Occipital lobe (tissue), 2 donors: ENCODE measurements around the gene IQSEC1. TPM values are rescaled to one million over a fixed set of nuclear protein-coding genes. Genes with fewer than 3 reads are reported as not detected.
A peak's percentile ranks its signal among the peaks of the same experiment; 100 is the strongest.

ENCODE experiments used
- DNase-seq: peaks from one replicate; lab custom pipeline; 2025; lab: John Stamatoyannopoulos, UW
- total RNA-seq: library from RNA; depleted of rRNA; stranded (reverse); fragments of >200 nt; gene quantifications from one replicate; pipeline ENCODE4 v1.2.3, GENCODE V29; 2014

The IQSEC1 gene
- total RNA-seq, 1 donor from 2014 or later = 14.3 TPM

DNA sequence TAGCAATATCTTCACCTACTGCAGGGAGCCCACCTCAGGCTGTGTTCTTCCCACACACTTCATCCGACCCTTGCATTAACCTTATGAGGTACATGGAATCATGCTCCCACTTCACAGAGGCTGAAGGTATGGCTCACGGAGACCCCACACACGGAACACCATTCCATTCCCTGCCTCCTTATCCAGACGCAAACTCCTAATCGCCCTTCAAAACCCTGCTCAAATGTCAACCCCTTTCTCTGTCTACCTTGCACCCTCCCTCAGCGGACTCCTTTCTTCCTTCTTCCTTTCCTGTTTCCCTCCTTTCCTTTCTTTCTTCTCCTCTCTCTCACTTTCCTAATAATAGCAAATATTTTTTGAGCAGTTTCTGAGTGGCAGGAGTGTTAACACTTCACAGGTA, 23.8 kb downstream of the IQSEC1 start:
- DNase-seq = no peak

DNA sequence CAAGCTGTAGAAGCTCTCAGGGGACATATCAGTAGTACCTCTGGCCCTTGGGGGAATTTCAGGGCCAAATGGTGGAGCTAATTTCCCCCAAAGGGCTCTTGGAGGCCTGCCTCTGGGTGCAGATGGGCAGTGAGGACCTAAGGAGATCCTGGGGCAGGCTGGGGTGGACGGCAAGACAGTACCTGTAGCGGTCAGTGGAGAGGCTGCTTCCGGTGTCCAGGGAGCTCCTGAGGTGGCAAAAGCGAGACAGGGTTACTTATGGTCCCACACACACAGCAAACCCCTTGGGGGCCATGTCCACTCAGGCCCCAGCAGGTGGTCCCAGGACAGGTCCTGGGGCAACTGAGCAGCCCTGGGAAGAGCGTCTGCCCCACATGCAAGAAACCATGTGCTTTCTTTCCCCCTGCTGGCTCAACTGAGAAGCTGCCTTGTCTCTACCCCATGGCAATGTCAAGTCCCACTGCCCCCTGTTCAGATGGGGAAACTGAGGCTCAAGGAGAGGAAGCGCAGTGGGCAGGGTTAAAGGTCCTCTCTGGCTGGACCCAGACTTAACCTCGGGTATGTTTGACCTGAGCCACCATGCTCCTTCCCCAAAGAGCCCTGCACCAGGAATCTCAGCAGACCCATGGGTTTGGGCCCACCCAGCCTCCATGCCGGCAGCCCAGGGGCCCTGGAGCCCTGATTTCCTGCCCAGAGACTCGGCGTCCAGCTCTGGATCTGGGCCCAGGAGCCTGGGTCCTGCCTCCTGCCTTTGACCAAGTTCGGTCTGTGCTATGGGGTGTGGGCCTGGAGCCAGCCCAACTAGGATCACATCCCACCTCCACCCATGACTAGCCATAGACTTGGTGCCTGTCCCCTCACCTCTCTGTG, 25.7 kb downstream of the IQSEC1 start:
- no peak for DNase-seq

DNA sequence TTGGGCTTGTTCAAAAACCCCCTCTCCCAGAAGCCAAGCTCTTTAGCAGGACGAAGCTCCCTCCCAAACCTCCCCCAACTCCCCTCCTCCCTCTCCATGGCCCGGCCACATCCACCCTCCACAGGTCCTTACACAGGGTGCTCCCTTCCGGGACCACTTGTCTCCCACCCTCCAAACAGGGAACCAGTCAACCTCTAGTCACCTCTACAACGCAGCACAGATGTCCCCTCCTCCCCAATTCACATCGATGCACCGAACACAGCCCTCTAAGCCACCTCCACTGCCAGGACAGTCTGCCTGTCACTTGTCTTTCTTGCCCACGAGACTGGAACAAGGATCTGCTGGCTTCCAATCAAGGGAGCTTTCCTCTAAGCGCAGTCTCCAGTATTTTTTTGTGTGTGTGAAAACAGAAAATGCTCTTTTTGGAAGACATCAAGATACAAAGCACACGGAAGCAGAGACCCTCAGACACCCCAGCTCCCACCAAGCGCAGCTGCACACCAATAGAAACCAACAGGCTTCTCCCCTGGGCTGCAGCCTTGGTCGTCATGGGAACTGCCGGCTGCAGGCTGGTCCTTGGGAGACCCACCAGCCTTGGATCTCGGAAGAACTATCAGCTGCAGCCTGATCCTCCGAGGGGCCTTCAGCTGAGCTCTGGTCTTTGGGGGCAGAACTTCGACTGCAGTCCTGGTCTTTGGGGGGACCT, 26.5 kb downstream of the IQSEC1 start:
- DNase-seq = no peak

DNA sequence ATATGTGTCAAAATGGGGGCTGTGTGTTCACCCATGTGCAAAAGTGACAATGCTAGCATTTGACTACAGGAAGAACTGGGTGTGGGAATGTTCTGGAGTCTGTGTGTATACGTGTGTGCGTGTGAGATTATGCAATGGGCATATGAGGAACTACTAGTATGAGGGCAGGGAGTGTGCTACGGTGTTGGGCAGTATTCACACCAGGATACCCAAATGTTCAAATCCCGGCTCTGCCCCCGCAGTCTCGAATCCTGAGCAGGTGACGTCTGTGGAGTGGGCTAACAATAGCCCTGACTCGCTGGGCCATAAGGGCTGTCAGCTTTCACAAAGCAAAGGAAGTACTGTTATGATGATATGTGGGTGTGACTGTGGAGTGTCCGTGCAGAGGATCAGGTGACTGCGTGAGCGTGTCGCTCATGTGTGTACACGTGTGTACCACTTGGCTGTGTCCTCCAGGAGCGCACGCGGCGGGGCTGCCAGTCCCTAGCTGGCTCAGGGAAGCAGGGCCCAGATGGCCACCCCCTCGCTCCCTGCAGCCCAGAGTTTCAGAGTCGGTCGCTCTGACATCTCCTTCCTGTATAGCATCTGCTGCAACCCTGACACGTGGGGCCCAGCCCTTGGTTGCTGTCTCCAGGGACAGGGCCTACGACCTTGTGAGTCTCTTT, 27.2 kb downstream of the IQSEC1 start:
- DNase-seq = peak; percentile 61

DNA sequence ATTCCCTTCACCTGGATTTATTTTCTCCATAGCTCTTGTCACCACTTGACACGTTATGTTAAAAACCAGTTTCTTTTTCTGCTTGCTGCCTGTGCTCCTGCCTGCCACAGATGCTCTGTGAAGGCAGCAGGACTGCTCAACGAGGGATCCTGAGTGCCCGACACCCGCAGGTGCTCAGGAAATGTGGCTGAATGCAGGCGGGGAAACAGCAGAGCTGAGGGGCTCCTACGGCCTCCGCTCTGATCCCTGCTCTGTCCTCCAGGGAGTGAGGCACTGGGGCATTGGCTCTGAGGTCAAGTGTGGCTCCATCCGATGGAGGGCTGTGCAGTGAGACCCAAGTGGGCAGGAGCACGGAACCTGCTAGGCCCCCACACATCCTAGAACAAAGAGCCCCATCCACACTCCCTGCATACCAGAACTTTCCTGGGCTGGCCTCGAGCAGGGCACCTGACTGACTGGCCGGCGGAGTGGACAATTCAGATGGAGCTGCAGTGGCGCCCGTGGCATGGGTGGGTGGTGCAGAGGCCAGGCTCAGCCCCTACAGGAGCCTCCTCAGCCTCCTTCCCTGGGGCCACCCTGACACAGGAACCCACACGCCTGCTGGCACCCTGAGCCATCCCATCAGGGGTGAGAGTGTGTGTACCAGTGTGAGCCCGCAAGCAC, 27.9 kb downstream of the IQSEC1 start:
- DNase-seq = no peak

DNA sequence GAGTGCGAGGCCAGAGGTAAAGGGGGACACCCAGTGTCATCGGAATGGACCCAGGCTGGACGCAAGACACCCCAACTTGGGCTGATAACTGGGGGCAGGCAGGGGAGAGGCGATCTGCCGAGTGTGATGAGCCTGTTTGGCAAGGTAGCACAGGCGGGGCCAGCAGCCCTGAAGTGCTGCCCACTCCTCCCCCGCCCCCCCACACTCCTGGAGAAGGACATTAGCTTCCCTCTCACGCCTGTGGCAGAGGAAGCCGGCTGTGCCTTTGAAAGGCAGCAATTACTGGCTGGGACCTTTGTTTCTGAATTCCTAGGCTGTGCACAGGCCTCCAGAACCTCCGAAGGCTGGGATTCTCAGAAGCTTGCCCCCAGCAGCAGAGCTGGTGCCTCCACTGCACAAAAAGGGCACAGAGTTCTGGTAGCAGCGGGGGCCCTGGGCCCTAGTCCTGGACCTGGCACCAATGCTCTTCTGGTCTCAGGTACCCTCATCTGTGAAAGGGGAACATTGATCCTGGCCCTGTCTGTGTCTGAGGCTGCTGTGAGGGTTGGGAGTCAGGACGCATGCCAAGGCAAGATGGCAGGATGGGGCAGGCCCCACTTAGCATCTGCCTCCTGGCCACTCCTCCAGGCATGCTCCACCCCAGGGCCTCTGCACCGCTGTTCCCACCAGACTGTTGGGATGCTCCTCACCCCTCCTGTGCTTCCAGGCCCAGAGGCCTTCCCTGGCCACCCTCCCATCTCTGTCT, 28.6 kb downstream of the IQSEC1 start:
- no peak for DNase-seq

DNA sequence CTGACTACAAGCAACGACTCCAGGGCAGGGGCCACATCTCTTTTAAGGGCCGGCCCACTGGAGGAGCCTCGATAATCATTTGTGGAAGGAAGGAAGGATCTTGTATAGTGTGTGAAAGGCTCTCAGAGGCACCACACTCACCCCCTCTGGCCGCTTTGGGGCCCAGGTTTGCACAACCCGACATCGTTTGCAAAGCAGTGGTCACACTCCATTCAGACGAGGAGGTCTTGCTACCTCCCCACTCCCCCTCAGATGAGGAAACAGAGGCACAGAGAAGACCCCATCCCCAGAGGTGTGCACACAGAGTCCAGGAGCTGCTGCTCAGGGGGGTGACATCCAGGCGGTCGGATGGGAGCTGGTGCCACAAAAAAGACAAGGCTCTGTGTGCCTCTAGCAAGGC, 29.6 kb downstream of the IQSEC1 start:
- no peak for DNase-seq

DNA sequence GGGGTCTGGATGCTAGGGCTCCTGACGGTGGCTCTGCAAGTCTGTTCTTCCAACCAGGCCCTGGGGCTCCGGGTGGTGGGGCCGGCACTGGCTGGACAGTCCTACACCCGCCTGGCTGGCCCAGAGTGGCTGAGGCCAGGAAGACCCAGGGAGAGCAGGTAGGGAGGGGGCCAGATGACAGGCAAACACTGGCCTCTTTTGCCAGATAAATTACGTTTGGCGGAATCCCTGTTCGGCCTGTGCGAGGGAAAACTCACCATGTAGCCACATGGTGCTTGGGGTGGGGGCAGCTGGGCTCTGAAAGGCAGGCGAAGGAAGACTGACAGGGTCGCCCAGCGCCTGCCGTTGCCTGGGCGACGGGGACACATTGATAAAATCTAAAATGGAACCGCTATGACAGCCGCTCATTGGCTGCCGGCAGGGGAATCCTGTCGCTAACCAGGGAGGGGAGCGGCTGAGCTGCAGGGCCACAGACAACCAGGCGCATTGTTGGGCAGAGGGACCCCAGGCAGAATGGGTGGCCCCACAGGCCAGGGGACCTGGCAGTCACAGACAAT, 30.4 kb downstream of the IQSEC1 start:
- no peak for DNase-seq

DNA sequence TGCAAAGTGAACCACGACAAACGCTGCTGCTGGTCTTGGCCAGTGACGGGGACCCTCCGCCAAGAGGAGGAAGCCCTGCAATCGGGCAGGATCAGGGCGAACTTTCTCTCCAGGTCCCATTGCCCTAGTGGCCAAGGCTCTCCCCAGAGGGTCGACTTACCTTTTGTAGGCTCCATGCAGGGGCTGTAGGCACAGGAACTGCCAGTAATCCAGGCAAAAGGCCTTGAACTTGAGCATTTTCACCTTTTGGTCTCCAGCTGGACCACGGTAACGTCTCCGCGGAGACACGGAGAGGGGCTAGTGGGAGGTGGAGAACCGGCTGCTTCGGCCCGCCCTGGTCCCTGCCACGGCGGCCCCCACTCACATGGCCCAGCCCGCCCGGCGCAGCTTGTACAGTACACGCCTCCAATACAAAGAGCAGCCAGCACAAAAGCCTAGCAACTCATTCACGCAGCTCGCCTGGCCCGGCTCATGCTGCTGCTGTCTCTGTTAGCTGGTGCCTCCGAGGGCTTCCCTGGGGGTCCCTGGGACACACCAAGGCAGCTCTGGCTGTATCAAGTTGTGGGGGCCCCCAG, 31.0 kb downstream of the IQSEC1 start:
- DNase-seq = no peak

DNA sequence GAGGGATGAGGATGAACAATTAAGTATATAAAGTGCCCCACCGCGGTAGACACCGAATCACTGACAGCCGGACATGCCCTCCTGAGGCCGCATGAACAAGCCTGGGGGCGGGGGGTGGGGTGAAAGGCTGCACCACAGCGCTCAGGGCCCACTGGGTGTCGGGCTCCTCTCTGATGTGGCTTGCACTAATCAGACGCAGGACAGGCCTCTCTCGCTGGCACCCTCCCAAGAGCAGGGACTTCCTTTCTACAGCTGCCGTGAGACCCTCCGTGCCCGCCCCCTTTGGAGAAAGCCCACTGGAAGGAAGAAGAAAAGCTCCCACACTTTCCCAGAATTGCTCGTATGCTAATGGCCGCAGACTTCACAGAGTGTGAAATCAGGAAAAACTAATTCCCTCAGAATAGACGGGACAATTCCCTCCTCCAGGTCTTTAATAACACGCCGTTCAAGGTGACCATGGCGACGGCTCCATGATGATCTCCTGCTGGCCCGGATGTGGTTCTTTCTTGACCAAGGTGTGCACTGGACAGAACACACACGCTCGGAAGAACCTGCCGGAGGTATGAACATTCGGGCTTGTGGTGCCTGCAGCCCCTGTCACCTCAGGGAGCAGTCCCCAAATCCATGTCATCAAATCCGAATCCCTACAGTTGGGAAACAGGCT, 32.0 kb downstream of the IQSEC1 start:
- no peak for DNase-seq

DNA sequence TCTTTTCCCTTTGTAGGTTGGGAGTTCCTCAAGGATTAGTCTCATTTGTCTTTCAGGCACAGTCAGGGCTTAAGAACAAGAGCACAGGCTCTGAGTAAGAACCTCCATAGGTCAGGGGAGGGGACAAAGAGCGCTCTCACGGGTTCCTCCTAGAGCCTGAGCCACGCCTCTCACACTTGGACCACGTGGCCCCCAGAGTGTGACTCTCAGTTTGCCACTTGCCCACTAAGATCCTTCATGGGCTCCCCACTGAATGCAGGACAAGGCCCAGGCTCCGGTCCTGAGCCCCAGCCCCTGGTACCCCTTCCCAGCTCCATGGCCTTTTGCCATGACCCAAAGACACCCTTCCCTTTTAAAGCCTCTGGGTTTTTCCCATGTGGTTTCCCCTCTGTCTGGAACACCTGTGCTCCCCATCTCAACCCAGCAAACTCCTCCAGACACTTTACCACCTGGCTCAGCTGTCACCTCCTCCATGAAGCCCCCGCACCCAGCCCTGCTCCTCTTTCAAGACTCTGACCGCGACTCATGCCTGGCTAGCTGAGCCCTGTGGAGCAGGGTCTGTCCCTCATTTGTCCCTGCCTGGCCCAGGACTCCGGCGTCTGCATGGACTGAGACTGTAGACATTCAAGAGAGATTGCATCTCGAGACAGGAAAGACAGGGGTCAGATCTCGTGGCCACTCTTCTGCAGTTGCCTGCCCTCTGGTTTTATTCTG, 32.7 kb downstream of the IQSEC1 start:
- no peak for DNase-seq

DNA sequence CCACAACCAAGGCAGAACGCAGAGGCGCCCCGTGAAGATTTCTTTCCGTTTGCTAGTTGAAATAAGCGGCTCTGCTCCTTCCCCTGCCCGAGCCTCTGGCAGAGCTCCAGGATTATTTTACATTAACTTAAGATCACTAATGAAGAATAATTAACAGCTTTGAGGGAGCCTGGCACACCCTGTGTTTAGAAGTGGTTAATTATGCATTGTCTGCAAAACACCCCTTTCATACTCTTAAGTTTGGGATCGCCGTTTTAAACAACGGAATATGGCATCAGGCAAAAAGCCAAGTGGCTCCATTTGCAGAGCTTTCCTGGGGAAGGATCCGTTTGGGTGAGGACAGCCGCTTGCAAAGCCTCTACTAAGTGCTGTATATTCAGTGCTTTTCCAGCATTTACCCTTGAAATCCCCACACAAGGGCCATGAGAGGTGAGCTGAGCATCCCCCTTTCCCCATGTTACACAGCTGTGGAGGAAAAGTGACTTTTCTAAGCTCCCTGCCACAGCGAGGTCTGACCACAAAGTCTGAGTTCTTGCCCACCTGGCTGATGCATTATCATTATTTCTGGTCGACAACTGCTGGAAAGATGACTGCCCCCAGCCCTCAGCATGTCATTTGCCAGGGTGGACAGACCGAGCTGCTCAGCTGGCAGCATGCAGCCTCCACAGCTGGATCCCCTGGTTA, 33.9 kb downstream of the IQSEC1 start:
- DNase-seq = no peak

DNA sequence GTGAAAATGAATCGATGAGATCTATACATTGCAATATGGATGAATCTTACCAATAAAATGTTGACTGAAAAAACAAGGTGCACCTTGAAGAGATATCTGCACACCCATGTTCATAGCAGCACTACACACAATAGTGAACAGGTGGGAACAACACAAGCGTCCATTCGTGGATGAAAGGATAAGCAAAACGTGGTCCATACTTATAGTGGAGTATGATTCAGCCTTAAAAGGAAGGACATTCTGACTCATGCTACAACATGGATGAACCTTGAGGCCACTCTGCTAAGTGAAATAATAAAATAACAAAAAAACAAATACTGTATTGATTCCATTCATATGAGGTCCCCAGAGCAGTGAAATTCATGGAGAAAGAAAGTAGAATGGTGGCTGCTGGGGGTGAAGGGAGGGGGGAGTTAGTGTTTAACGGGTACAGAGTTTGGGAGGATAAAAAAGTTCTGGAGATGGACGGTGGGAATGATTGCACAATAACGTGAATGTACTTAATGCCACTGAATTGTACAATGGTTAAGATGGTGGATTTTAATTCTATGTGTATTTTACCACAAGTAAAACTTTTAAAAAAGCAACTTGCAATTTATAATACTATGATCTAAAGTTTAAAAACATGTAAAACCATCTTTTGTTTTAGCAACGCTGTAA, 35.6 kb downstream of the IQSEC1 start:
- no peak for DNase-seq

DNA sequence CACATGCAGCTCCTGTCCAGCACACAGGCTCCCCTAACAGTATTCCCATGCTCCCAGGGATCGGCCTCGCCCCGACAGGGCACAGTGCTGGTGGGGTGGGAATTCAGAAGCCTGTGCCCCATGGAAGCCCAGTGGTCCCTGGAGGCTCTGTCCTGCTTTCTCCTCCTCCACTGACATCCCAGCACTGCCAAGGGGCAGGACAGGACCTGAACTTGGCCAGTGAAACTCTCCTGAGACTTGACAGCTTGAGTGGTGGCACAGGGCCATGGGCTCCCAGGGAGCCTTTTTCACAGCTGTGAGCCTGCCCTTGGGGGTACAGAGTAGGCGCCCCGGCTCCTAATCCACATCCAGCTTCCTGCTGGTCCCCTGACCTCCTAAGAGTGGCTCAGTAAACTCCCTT, 38.4 kb downstream of the IQSEC1 start:
- no peak for DNase-seq

DNA sequence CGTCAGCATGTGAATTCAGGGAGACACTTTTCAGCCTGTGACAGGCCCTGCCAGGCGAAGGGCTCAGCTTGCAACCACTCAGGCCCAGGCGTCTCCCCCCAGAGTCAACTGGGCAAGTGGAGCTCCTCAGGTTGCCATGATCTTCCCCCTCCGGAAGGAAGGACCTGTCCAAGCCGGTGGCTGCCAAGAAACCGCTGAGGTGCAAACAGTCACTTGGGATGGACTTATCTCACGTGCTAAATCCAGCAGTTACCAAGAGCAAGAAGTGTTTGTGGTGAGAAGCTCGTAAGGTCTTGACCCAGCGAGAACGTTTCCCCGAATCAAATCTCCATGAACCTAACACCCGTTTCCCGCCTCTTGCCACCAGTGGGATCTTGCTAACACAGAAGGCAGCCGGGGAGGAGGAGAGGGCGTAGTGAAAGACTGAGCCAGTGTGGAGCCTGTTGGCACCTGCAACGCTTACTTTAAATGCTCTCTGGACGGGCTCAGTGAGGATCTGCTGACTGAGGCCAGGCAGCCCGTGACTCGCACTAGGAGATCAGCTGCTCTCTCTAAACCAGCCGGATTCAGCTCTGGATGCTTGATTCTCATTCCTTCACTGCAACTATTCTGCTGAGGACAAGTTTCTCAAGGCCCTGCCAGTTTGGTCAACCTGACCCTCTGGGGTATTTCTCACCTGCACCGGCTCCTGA, 39.0 kb downstream of the IQSEC1 start:
- no peak for DNase-seq

DNA sequence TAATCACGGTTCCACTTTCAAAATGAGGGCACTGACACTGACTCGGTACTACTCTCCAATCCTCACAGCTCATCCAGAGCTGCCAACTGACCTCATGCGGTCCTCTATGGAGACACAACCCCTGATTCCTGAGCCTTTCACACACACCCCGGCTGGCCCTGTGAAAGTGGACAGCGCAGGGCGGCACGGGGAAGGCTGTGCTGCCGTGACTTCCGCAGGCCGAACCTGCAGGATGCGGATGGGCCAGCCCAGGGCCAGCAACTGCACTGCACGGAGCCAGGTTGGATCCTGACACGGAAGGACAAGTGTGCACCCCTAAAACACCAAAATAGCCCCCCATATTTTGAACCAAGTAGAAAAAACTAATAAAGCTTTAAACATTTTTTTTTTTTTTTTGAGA, 41.0 kb downstream of the IQSEC1 start:
- no peak for DNase-seq

DNA sequence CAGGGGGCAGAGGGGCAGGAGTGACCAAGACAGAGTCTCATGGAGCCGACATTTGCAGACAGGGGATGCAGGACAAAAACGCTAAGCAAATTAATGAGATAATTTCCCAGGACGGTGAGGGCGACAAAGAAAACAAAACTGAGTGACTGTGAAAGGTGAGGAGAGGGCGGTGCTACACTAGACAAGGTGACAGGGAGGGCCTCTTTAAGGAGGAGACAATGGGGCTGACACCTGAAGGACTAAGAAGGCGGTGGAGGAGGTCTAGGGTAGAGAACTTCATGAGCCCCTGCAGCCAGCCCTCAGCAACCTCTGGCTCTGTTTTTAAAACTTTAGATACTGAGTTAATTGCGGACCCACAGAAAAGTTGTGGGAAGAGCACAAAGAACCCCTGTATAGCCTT, 41.6 kb downstream of the IQSEC1 start:
- DNase-seq = no peak

DNA sequence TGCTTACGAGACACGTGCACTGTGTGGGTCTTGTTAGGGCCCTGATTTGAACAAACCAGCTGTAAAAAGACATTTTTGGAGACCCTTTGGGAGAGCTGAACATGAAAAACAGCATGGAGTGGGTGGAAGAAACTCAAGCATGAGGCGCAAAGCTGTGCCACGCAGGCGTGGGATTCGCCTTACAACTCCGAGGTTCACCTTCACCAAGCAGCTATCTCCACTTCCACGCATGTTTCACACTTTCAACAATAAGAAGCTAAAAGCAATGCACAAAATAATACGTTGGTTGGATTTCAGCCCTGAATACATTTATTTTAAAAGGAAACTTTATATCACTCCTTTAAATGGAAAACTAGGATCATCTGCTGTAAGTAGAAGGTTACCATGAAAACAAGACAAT, 42.5 kb downstream of the IQSEC1 start:
- DNase-seq = no peak
